SK-N-MC (cell line): ENCODE data around the gene SPATA2L.
A peak's percentile ranks its signal among the peaks of the same experiment; 100 is the strongest.

Source experiments
- DNase-seq: peaks from one replicate; pipeline ENCODE4 v3.0.0-alpha.2; 2011; ENCODE audit warnings: low read depth, low spot score
- H3K27ac ChIP-seq: fragments of 200-600 bp; sonication (generic); 2 replicates; pipeline ENCODE4 v1.5.1; 2016; ENCODE audit warnings: mixed run types
- H3K36me3 ChIP-seq: fragments of 200-600 bp; sonication (generic); 2 replicates; pipeline ENCODE4 v1.6.1; 2017; ENCODE audit warnings: antibody characterized with exemption, low read length, mixed read lengths; ENCODE audit not compliant: insufficient read depth
- H3K4me3 ChIP-seq: fragments of 200-600 bp; sonication (generic); 2 replicates; pipeline ENCODE4 v1.5.1; 2016
- H3K9ac ChIP-seq: fragments of 200-600 bp; sonication (generic); 2 replicates; pipeline ENCODE4 v1.8.0; 2017; ENCODE audit warnings: mixed run types, mixed read lengths; ENCODE audit not compliant: insufficient read length
- H3K9me3 ChIP-seq: fragments of 200-600 bp; sonication (generic); 2 replicates; pipeline ENCODE4 v1.6.1; 2017; ENCODE audit warnings: low read depth, mild to moderate bottlenecking, antibody characterized with exemption, low read length, moderate library complexity, mixed read lengths
- EZH2 ChIP-seq: fragments of 200-600 bp; sonication (generic); IDR thresholded peaks from one replicate; pipeline ENCODE4 v1.6.1; 2017; ENCODE audit warnings: antibody characterized with exemption
- FOXP2 ChIP-seq: optimal IDR thresholded peaks from 2 replicates; pipeline ENCODE3; 2011; ENCODE audit warnings: mild to moderate bottlenecking, moderate library complexity; ENCODE audit not compliant: insufficient read depth; ENCODE audit errors: extremely low read length, control extremely low read depth
- POLR2AphosphoS5 ChIP-seq: IDR thresholded peaks from 2 replicates; pipeline ENCODE4 v1.6.1; 2012; ENCODE audit warnings: mild to moderate bottlenecking, low read depth, low read length, borderline replicate concordance

SPATA2L gene

DNA sequence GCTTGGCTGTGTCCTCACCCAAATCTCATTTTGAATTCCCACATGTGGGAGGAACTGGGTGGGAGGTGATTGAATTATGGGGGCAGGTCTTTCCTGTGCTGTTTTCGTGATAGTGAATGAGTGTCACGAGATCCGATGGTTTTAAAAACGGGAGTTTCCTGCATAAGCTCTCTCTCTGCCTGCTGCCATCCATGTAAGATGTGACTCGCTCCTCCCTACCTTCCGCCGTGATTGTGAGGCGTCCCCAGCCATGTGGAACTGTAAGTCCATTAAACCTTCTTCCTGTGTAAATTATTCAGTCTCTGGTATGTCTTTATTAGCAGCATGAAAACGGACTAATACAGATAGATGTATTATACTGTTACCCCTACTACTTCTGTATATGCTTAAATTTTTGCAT, 40.3 kb downstream of the SPATA2L start:
- no peak overlapping the region for H3K27ac ChIP-seq
- TF ChIP-seq POLR2AphosphoS5 (no peak), FOXP2 (no peak), EZH2 (no peak)
- DNase-seq, result no peak
- H3K36me3 ChIP-seq, result peaks cover 7% of the 10 kb centered on the region; the same call in 1 of the 2 replicates
- no peak overlapping the region for H3K9ac ChIP-seq
- no peaks in the 10 kb centered on the region for H3K9me3 ChIP-seq
- H3K4me3 ChIP-seq, result no peak overlapping the region

DNA sequence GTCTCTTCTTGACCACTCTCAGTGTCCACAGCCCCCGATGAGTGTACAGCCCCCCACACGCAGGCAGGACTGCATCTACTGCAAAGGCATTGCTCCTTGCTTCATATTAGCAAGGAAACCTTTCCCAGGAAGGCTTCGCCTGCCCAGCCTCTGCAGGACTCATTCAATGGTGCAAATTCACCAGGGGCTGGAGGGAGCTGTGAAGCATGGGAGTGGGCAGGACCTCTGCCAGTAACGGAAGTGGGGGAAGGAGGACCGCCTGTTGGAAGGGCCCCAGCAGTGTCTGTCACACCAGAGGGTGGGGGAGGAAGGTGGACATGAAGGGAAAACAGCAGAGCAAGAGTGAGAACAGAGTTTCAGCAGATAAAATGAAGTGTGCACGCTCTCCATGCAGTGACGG, 41.4 kb downstream of the SPATA2L start:
- peaks cover 7% of the 10 kb centered on the region; the same call in 1 of the 2 replicates for H3K36me3 ChIP-seq
- TF ChIP-seq EZH2 (no peak), POLR2AphosphoS5 (no peak), FOXP2 (no peak)

DNA sequence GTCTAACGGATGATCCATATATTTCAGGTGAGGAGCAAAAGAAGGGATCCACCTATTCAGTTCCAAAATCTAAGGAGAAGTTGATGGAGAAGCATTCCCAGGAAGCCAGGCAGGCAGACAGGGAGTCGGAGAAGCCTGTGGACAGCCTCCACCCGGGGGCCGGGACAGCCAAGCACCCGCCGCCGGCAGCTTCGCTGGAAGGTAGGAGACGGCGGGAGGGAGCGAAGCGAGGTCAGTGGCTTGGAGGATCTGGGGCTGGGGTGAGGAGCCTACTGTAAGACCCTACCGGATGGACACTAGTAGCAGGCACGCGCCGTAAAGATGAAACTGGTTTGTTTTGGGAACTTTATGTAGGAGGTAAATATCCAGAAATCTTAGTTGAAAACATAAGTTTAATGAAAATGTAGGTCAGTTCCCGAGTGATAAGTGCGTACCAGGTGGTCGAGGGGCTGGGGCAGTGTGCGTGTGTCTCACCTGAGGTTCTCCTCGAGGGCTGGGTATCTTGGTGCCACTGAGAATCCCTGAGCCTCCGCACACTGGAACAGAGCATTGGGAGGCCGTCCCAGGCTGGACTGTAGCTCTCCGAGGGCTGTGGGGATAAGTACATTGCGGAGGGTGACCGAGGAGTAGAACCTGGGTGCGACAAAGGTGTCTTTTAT, 43.2 kb downstream of the SPATA2L start:
- H3K9me3 ChIP-seq, result no peaks in the 10 kb centered on the region
- H3K36me3 ChIP-seq, result peaks cover 7% of the 10 kb centered on the region; the same call in 1 of the 2 replicates
- H3K9ac ChIP-seq, result peak overlapping the region; percentile 89
- DNase-seq, result no peak
- peak overlapping the region; percentile 83 for H3K4me3 ChIP-seq
- TF ChIP-seq EZH2 (no peak), FOXP2 (no peak), POLR2AphosphoS5 (no peak)
- H3K27ac ChIP-seq, result no peak overlapping the region

More for the DNA sequence above, 41.4 kb downstream of the SPATA2L start:
- Histone ChIP-seq H3K9ac (no peak overlapping the region), H3K27ac (no peak overlapping the region), H3K4me3 (no peak overlapping the region), H3K9me3 (no peaks in the 10 kb centered on the region)
- no peak for DNase-seq

DNA sequence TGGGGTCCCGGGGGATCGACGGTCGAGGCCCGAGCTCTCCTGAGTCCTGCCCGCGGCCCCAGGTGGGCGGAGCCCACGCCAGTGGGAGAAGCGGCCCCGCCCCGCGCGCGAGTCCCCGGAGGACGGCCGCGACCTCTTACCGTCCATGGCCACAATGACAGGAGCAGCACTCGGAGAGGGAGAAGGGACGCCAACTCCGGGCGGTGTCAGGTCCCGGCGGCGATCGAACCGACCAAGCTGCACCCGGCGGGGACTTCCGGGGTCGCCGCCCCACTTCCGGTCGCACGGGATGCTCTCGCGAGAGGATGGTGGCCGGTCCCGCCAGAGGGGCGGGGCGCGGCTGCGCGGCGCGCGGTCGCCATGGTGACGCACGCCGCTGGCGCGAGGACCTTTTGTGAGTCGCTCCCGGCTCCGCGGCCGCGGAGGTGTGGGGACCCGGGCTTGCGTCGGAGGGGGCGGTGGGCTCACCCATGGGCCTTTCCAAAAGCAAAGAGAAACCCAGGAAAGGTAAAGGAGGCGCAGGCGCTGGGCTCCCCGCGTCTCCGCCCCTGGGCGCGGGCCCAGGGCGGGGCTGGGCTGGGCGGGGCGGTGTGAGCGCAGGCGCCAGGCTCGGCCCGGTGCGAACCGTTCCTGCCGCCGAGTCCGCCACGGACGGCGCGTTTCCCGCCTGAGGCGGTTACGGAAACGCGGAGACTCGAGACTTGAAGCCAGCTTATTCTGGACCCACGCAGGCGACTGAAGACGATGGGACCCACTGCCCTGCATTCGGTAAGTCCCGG, 43.9 kb downstream of the SPATA2L start, which contains the start of the genes CHMP1A and SPATA33:
Gene CHMP1A (minus strand): TSS at position 267 of the 779 bp plus-strand sequence. CDS start 120 bp downstream, at position 147.
Gene SPATA33 (plus strand): TSS at position 395 of the 779 bp plus-strand sequence. CDS start 76 bp downstream, at position 471.
- TF ChIP-seq FOXP2, result no peak
- peak; percentile 58; the same call in 1 of the 2 replicates for TF ChIP-seq POLR2AphosphoS5
- TF ChIP-seq EZH2, result no peak
- Histone ChIP-seq H3K36me3 (peaks cover 7% of the 10 kb centered on the region; the same call in 1 of the 2 replicates), H3K4me3 (peak within 1 kb of the TSS; percentile 83), H3K9me3 (no peaks in the 10 kb centered on the region), H3K27ac (no peak within 1 kb of the TSS), H3K9ac (peak within 1 kb of the TSS; percentile 89)
- no peak for DNase-seq

DNA sequence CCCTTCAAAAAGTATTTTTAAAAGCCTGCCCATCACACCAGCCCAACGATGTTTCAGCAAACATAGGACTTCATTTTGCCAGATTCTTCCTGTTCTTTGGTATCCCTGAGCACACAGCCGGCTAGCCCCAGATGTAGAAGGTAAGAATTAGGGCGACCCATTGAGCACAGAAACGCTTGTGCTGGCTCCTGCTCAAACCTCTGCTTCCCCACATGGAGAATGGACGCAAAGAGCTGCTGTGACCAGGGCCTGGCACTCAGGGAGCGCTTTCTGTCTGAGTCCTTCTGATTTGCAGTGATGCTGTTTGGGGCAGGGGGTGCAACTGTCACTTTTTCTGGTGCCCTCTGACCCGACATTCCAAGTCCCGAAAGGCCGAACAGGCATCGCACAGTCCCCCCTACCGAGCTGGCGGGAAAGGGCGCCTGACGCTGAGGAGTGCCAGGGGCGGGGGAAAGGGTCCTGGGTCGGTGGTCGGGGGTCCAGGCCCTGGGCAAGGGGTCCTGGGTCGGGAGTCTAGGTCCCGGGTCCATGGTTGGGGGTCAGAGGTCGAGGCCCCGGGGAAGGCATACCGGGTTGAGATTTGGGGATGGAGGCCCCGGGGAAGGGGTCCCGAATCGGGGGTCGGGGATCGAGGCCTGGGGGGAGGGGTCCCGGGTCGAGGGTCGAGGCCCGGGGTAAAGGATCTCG, 44.9 kb downstream of the SPATA2L start:
- Histone ChIP-seq H3K36me3 (peaks cover 7% of the 10 kb centered on the region; the same call in 1 of the 2 replicates), H3K4me3 (peak overlapping the region; percentile 83), H3K27ac (no peak overlapping the region), H3K9me3 (no peaks in the 10 kb centered on the region), H3K9ac (peak overlapping the region; percentile 82)
- no peak for DNase-seq
- TF ChIP-seq FOXP2 (no peak), POLR2AphosphoS5 (no peak), EZH2 (no peak)

DNA sequence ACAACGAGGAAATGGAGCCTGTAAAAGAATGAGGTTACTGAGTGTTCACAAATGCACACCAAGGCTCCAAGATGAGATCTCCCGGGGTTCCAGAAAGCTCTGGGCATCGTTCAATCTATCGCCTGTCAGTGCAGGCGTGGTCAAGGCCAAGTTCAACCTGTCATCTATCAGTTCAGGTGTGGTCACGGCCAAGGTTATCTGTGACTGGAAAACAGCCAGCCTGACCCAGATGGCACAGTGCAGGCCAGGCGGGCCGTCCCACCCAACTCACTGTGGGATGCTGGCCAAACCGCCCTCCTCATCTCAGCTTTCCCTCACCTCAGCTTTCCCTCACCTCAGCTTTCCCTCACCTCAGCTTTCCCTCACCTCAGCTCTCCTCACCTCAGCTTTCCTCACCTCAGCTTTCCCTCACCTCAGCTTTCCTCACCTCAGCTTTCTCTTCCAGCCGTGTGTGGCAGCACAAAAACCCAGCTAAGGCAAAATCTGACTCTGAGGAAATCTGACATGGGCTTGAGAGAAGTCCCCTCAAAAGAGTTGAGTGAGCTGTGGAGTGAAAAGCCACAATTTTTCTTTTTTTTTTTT, 46.4 kb downstream of the SPATA2L start:
- H3K27ac ChIP-seq, result no peak overlapping the region
- H3K9ac ChIP-seq, result no peak overlapping the region
- no peaks in the 10 kb centered on the region for H3K9me3 ChIP-seq
- DNase-seq, result no peak
- TF ChIP-seq EZH2 (no peak), POLR2AphosphoS5 (no peak), FOXP2 (no peak)
- no peaks in the 10 kb centered on the region; the same call in 1 of the 2 replicates for H3K36me3 ChIP-seq
- H3K4me3 ChIP-seq, result no peak overlapping the region

DNA sequence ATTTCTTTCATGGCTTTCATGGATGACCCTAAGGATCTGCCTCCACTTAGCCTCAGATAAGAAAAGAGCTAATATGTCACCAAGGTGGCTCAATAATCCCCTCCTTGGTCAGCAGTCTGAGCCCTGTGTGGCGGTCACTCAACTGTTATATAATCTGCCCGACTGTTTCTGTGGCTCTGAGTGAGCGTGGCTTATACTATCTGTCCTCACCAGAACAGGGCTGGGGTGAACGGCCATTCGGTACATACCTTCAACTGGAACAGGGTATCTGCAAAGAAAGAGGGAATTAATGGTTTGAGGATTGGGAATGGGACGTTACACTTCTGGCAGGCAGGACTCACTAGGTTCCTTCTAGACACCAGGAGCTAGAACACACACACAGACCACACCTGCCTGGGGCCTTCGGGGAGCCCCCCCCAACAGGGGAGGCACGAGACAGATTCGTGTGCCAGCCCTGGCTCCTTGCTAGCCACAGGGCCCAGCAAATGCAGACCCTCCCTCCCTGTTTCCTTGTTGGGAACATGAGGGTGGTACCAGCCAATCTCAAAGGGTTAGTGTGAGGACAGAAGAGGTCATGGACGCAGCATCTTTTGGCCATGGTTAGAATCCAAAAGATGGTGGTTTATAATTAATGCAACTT, 47.7 kb downstream of the SPATA2L start:
- Histone ChIP-seq H3K9ac (no peak overlapping the region), H3K27ac (no peak overlapping the region), H3K4me3 (no peak overlapping the region), H3K36me3 (no peaks in the 10 kb centered on the region), H3K9me3 (no peaks in the 10 kb centered on the region)
- no peak for TF ChIP-seq EZH2
- no peak for TF ChIP-seq FOXP2
- no peak for TF ChIP-seq POLR2AphosphoS5
- no peak for DNase-seq

DNA sequence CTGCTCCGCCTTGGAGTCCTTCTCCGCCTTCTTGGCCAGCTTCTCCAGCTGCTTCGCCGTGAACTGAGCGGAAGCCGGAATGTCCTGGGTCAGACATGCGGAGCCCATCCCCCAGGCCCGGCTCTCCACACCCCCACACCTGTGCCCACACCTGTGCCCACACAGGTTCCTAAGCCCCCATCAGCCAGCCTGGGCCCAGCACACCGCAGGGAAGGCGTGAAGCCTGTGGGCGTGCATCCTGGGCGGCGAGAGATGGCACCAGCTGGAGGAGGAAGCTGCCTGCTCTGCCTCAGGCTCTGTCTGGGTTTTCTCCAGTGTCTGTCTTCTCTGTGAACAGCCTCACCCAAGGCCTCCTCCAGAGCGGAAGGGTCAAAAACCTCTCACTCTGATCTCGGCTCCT, 49.9 kb downstream of the SPATA2L start:
- Histone ChIP-seq H3K9me3 (no peaks in the 10 kb centered on the region), H3K36me3 (no peaks in the 10 kb centered on the region; the same call in 1 of the 2 replicates), H3K9ac (no peak overlapping the region), H3K27ac (no peak overlapping the region), H3K4me3 (no peak overlapping the region)
- no peak for TF ChIP-seq EZH2
- TF ChIP-seq FOXP2, result no peak
- no peak for TF ChIP-seq POLR2AphosphoS5
- DNase-seq, result no peak
